CD4-positive, alpha-beta memory T cell (primary cell): Measurements from ENCODE around the gene STAU1. TPM values are rescaled to one million over a fixed set of nuclear protein-coding genes. Genes with fewer than 3 reads are reported as not detected.

Experiments used
- CTCF ChIA-PET: fragments of 350-600 bp; sonication (Branson Sonifier 250); formaldehyde crosslinking; loops from one replicate; lab custom pipeline; 2021; ENCODE audit warnings: inconsistent platforms; ENCODE audit not compliant: partially characterized antibody; lab: Charles Lee
- POLR2A ChIA-PET: fragments of 350-600 bp; sonication (Branson Sonifier 250); formaldehyde crosslinking; loops from one replicate; lab custom pipeline; 2021; ENCODE audit not compliant: partially characterized antibody; lab: Charles Lee
- DNase-seq, 5 donors: peaks; one replicate each; pipeline versions ENCODE4 v3.0.0 to v3.0.0-alpha.2; 2020 to 2022; ENCODE audit warnings: mixed read lengths in 1 of 5
- H3K27ac ChIP-seq: one replicate; pipeline ENCODE4 v1.7.0; 2013; ENCODE audit warnings: low read depth, low read length
- H3K27me3 ChIP-seq: 2 replicates; pipeline ENCODE4 v1.7.0; 2013; ENCODE audit warnings: mild to moderate bottlenecking, low read length, moderate library complexity; ENCODE audit not compliant: insufficient read depth
- H3K36me3 ChIP-seq: 2 replicates; pipeline ENCODE4 v1.7.0; 2013; ENCODE audit warnings: mild to moderate bottlenecking, low read length, moderate library complexity; ENCODE audit not compliant: insufficient read depth
- H3K4me1 ChIP-seq: 2 replicates; pipeline ENCODE4 v1.7.0; 2013; ENCODE audit warnings: mild to moderate bottlenecking, low read length, moderate library complexity; ENCODE audit not compliant: insufficient read depth
- H3K4me3 ChIP-seq, 2 donors: one replicate each; pipeline ENCODE4 v1.7.0; 2013; ENCODE audit warnings: low read length in 2 of 2, mild to moderate bottlenecking in 1 of 2
- H3K9me3 ChIP-seq, 2 donors: one replicate each; pipeline ENCODE4 v1.7.0; 2013; ENCODE audit warnings: low read length in 2 of 2, control low read depth in 1 of 2; ENCODE audit not compliant: control insufficient read depth in 1 of 2
- H3K27ac Mint-ChIP-seq, 7 donors: one replicate each; pipeline ENCODE4 v1.8.0; 2020 to 2021; ENCODE audit warnings: mixed read lengths in 7 of 7, mild to moderate bottlenecking in 6 of 7, inconsistent platforms in 3 of 7, moderate library complexity in 3 of 7
- H3K27me3 Mint-ChIP-seq, 2 donors: one replicate each; pipeline ENCODE4 v1.8.0; 2020 to 2021; ENCODE audit warnings: mixed read lengths in 2 of 2
- H3K36me3 Mint-ChIP-seq, 2 donors: one replicate each; pipeline ENCODE4 v1.8.0; 2020 to 2021; ENCODE audit warnings: mixed read lengths in 2 of 2, inconsistent platforms in 1 of 2, mild to moderate bottlenecking in 1 of 2
- H3K4me1 Mint-ChIP-seq, 4 donors: one replicate each; pipeline ENCODE4 v1.8.0; 2020 to 2021; ENCODE audit warnings: mixed read lengths in 4 of 4, mild to moderate bottlenecking in 1 of 4
- H3K4me3 Mint-ChIP-seq, 8 donors: one replicate each; pipeline ENCODE4 v1.8.0; 2020 to 2021; ENCODE audit warnings: mixed read lengths in 8 of 8, mild to moderate bottlenecking in 7 of 8, moderate library complexity in 6 of 8, inconsistent platforms in 3 of 8
- H3K9me3 Mint-ChIP-seq, 8 donors: one replicate each; pipeline ENCODE4 v1.8.0; 2020 to 2021; ENCODE audit warnings: mixed read lengths in 8 of 8, mild to moderate bottlenecking in 5 of 8, inconsistent platforms in 3 of 8, moderate library complexity in 1 of 8
- intact Hi-C: fragments of 100-400 bp; cut with micrococcal nuclease; formaldehyde crosslinking; loops from one replicate; pipeline ENCODE4 v1.15.1; 2023
- polyA plus RNA-seq, 2 donors: library from polyadenylated mRNA; unstranded; fragments of 300-500 nt; fragmentation: Illumina TruSeq; gene quantifications; one replicate each; pipeline ENCODE4 v1.2.3, GENCODE V29; 2021
- total RNA-seq, 2 experiments: library from RNA; stranded (reverse); gene quantifications; one replicate each; pipeline ENCODE4 v1.2.3, GENCODE V29; 2021

STAU1 gene
- total and polyA plus RNA-seq, 4 experiments from 2014 or later = 23.2 to 49.9 (median 49.0) TPM

GRCh38 chr20:49167811-49168507 lies 20.2 kb downstream of the STAU1 start:
- DNase-seq = no peak
- Mint-ChIP-seq H3K4me1 (peaks cover 39 to 67% (median 54%) of the 10 kb centered on the region in 4 donors), H3K4me3 (peak overlapping the region in 6 of 8 donors; percentile 4 to 80 (median 52)), H3K36me3 (peaks cover 20 to 43% of the 10 kb centered on the region in 2 donors), H3K9me3 (no peaks in the 10 kb centered on the region), H3K27me3 (no peaks in the 10 kb centered on the region), H3K27ac (peak overlapping the region in 6 of 7 donors; percentile 38 to 88 (median 79))
- Histone ChIP-seq H3K27ac (no peak overlapping the region), H3K4me1 (peaks cover 53% of the 10 kb centered on the region), H3K36me3 (peaks cover 9% of the 10 kb centered on the region), H3K4me3 (no peak overlapping the region), H3K27me3 (no peaks in the 10 kb centered on the region), H3K9me3 (no peaks in the 10 kb centered on the region)
- CTCF ChIA-PET = interaction anchor here (1.8 to 3.2 kb wide), 2 partner anchors 13 to 35 kb away, joined by 9 to 13 read pairs; no protein-coding TSS in a partner anchor
- intact Hi-C loops = no loop called here
- POLR2A ChIA-PET = interaction anchor here (2.9 kb wide), 1 partner anchor 20 kb away, joined by 11 read pairs; the partner anchor contains the start of gene STAU1

- no peaks in the 10 kb centered on the region for H3K27me3 Mint-ChIP-seq
- H3K36me3 Mint-ChIP-seq = peaks cover 18 to 41% of the 10 kb centered on the region in 2 donors
- ChIA-PET POLR2A (interaction anchor here (0.5 to 2.9 kb wide), 3 partner anchors 16 to 248 kb away, joined by 3 to 11 read pairs (median 3); partner anchors contain the start of gene STAU1), CTCF (interaction anchor here (0.8 to 3.2 kb wide), 5 partner anchors 13 to 51 kb away, joined by 3 to 13 read pairs (median 9); no protein-coding TSS in a partner anchor)
- Histone ChIP-seq H3K4me3 (no peak overlapping the region), H3K27ac (no peak overlapping the region), H3K27me3 (no peaks in the 10 kb centered on the region), H3K36me3 (peaks cover 6% of the 10 kb centered on the region), H3K9me3 (no peaks in the 10 kb centered on the region), H3K4me1 (peaks cover 56% of the 10 kb centered on the region)
- no peaks in the 10 kb centered on the region for H3K9me3 Mint-ChIP-seq
- intact Hi-C loops = no loop called here
- peaks cover 37 to 67% (median 53%) of the 10 kb centered on the region in 4 donors for H3K4me1 Mint-ChIP-seq
- peak overlapping the region; percentile 17 to 88 (median 61) for H3K27ac Mint-ChIP-seq
- peak overlapping the region in 7 of 8 donors; percentile 1 to 60 (median 27) for H3K4me3 Mint-ChIP-seq
- no peak for DNase-seq
Measured at GRCh38 chr20:49166534-49167449, 21.3 kb downstream of the STAU1 start.

GRCh38 chr20:49165611-49166010 lies 22.5 kb downstream of the STAU1 start:
- no peaks in the 10 kb centered on the region for H3K27me3 ChIP-seq
- DNase-seq = no peak
- H3K4me3 ChIP-seq = no peak overlapping the region
- intact Hi-C loops = no loop called here
- Mint-ChIP-seq H3K4me3 (peak overlapping the region in 1 of 8 donors; percentile 18), H3K9me3 (no peaks in the 10 kb centered on the region), H3K36me3 (peaks cover 15 to 37% of the 10 kb centered on the region in 2 donors), H3K27me3 (no peaks in the 10 kb centered on the region), H3K27ac (peak overlapping the region in 6 of 7 donors; percentile 19 to 83 (median 67)), H3K4me1 (peaks cover 41 to 70% (median 56%) of the 10 kb centered on the region in 4 donors)
- H3K36me3 ChIP-seq = peaks cover 6% of the 10 kb centered on the region
- no peak overlapping the region for H3K27ac ChIP-seq
- peaks cover 60% of the 10 kb centered on the region for H3K4me1 ChIP-seq
- POLR2A ChIA-PET = interaction anchor here (2.9 kb wide), 1 partner anchor 22 kb away, joined by 11 read pairs; the partner anchor contains the start of gene STAU1
- CTCF ChIA-PET = interaction anchor here (0.5 to 3.2 kb wide), 4 partner anchors 15 to 1967 kb away, joined by 4 to 13 read pairs (median 9); no protein-coding TSS in a partner anchor
- no peaks in the 10 kb centered on the region for H3K9me3 ChIP-seq

- Histone ChIP-seq H3K4me1 (peaks cover 43% of the 10 kb centered on the region), H3K36me3 (peaks cover 6% of the 10 kb centered on the region), H3K27me3 (no peaks in the 10 kb centered on the region), H3K27ac (no peak overlapping the region), H3K9me3 (no peaks in the 10 kb centered on the region), H3K4me3 (no peak overlapping the region)
- H3K9me3 Mint-ChIP-seq = no peaks in the 10 kb centered on the region
- H3K36me3 Mint-ChIP-seq = peaks cover 8 to 40% of the 10 kb centered on the region in 2 donors
- intact Hi-C loops = no loop called here
- CTCF ChIA-PET = interaction anchor here (0.6 kb wide), 1 partner anchor 87 kb away, joined by 4 read pairs; no protein-coding TSS in a partner anchor
- POLR2A ChIA-PET = no interaction called here
- peaks cover 39 to 66% (median 50%) of the 10 kb centered on the region in 4 donors for H3K4me1 Mint-ChIP-seq
- peak overlapping the region in 1 of 7 donors; percentile 1 for H3K27ac Mint-ChIP-seq
- no peaks in the 10 kb centered on the region for H3K27me3 Mint-ChIP-seq
- no peak for DNase-seq
- H3K4me3 Mint-ChIP-seq = no peak overlapping the region
Measured at GRCh38 chr20:49163696-49164095, 24.4 kb downstream of the STAU1 start.

DNA sequence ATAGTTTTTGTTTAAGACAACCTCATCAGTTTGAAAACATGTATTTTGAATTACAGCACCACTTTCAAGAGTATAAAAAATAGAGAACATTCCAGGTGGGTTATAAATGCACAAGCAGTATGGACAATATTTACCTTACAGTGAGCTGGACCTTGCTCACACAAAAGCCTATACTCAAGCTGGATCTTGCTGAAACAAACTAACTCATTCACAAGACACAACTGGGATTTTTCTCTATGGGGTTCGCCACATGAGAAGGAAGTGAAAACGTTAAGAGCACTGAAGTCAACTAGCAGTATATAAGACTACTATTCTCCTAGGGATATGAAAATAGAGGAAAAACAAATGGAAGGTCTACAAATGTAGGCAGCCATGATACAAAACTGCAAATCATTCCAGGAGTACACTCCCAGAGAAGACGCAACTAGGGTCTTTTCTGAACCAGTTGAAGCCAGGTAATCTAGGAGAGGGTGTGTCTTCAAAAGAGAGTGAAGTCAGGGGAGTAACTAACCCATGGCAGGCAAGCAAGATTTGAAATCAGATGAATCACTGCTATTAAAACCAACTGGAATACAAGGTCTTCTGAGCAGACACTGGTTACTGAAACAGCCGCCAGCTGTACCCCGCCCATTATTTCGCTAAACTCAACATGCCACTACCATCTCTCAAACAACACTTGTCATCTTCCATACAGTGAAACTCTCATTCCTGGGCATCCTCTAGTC lies 26.5 kb downstream of the STAU1 start:
- peaks cover 29 to 52% (median 35%) of the 10 kb centered on the region in 4 donors for H3K4me1 Mint-ChIP-seq
- H3K36me3 ChIP-seq = peaks cover 6% of the 10 kb centered on the region
- H3K9me3 Mint-ChIP-seq = no peaks in the 10 kb centered on the region
- H3K27me3 Mint-ChIP-seq = no peaks in the 10 kb centered on the region
- H3K27me3 ChIP-seq = no peaks in the 10 kb centered on the region
- no peaks in the 10 kb centered on the region for H3K9me3 ChIP-seq
- POLR2A ChIA-PET = no interaction called here
- peaks cover 22% of the 10 kb centered on the region for H3K4me1 ChIP-seq
- H3K4me3 ChIP-seq = no peak overlapping the region
- H3K27ac Mint-ChIP-seq = peak overlapping the region in 6 of 7 donors; percentile 7 to 81 (median 46)
- no peak overlapping the region for H3K27ac ChIP-seq
- no peak for DNase-seq
- H3K36me3 Mint-ChIP-seq = peaks cover 8 to 31% of the 10 kb centered on the region in 2 donors
- peak overlapping the region in 1 of 8 donors; percentile 41 for H3K4me3 Mint-ChIP-seq
- intact Hi-C loops = no loop called here
- CTCF ChIA-PET = no interaction called here

GRCh38 chr20:49160057-49160929 lies 27.8 kb downstream of the STAU1 start:
- no peaks in the 10 kb centered on the region for H3K36me3 ChIP-seq
- Mint-ChIP-seq H3K9me3 (no peaks in the 10 kb centered on the region), H3K4me1 (peaks cover 22 to 49% (median 32%) of the 10 kb centered on the region in 4 donors), H3K27me3 (no peaks in the 10 kb centered on the region), H3K36me3 (peaks cover 8 to 29% of the 10 kb centered on the region in 2 donors), H3K27ac (peak overlapping the region in 4 of 7 donors; percentile 23 to 48 (median 32)), H3K4me3 (peak overlapping the region in 2 of 8 donors; percentile 26 to 40)
- no peak overlapping the region for H3K27ac ChIP-seq
- intact Hi-C loops = no loop called here
- DNase-seq = no peak
- H3K27me3 ChIP-seq = no peaks in the 10 kb centered on the region
- ChIA-PET POLR2A (no interaction called here), CTCF (interaction anchor here (0.8 to 1.5 kb wide), 4 partner anchors 26 to 56 kb away, joined by 3 to 4 read pairs (median 4); no protein-coding TSS in a partner anchor)
- H3K9me3 ChIP-seq = no peaks in the 10 kb centered on the region
- H3K4me1 ChIP-seq = peaks cover 12% of the 10 kb centered on the region
- no peak overlapping the region for H3K4me3 ChIP-seq
